Spleen (tissue), 13 donors: ENCODE data around the gene ALOX5AP. TPM values are rescaled to one million over a fixed set of nuclear protein-coding genes. Genes with fewer than 3 reads are reported as not detected.

Source experiments
- DNase-seq: peaks from one replicate; pipeline ENCODE4 v3.0.0-alpha.2; 2020
- H3K27ac ChIP-seq, 8 donors: fragments of 200-600 bp; sonication (generic) in 7 of 8; 1 replicate in 4 of 8; 2 replicates in 4 of 8; pipeline versions ENCODE4 v1.5.0 to v1.8.0; 2016 to 2021; ENCODE audit warnings: inconsistent platforms in 4 of 8, mild to moderate bottlenecking in 4 of 8, moderate library complexity in 1 of 8
- H3K27me3 ChIP-seq, 7 donors: fragments of 200-600 bp; sonication (generic) in 6 of 7; replicated peaks in 1 of 7; 1 replicate in 4 of 7; 2 replicates in 3 of 7; pipeline versions ENCODE4 v1.5.0 to v1.8.0; 2016 to 2021; ENCODE audit warnings: inconsistent platforms in 3 of 7, mild to moderate bottlenecking in 1 of 7
- H3K36me3 ChIP-seq, 6 donors: fragments of 200-600 bp; sonication (generic) in 5 of 6; 1 replicate in 4 of 6; 2 replicates in 2 of 6; pipeline versions ENCODE4 v1.5.0 to v1.8.0; 2016 to 2021; ENCODE audit warnings: inconsistent platforms in 2 of 6
- H3K4me1 ChIP-seq, 6 donors: fragments of 200-600 bp; sonication (generic) in 5 of 6; 1 replicate in 3 of 6; 2 replicates in 3 of 6; pipeline versions ENCODE4 v1.5.0 to v1.8.0; 2016 to 2021; ENCODE audit warnings: inconsistent platforms in 3 of 6
- H3K4me3 ChIP-seq, 8 donors: fragments of 200-600 bp; sonication (generic) in 7 of 8; 1 replicate in 4 of 8; 2 replicates in 4 of 8; pipeline versions ENCODE4 v1.5.0 to v1.8.0; 2016 to 2021; ENCODE audit warnings: inconsistent platforms in 4 of 8, mild to moderate bottlenecking in 4 of 8, moderate library complexity in 2 of 8
- H3K9me3 ChIP-seq, 8 donors: fragments of 200-600 bp; sonication (generic) in 7 of 8; 1 replicate in 4 of 8; 2 replicates in 4 of 8; pipeline versions ENCODE4 v1.5.0 to v1.8.0; 2016 to 2021; ENCODE audit warnings: inconsistent platforms in 4 of 8
- CTCF ChIP-seq, 11 experiments: fragments of 200-600 bp in 7 of 11; fragments of 450-650 bp in 4 of 11; sonication (generic) in 4 of 11; IDR thresholded peaks in 8 of 11; conservative IDR thresholded peaks in 3 of 11; 1 replicate in 7 of 11; 2 replicates in 4 of 11; pipeline versions ENCODE4 v1.4.0 to v1.8.0; 2016 to 2021; ENCODE audit warnings: antibody characterized with exemption in 11 of 11, inconsistent platforms in 4 of 11, mild to moderate bottlenecking in 1 of 11
- POLR2A ChIP-seq, 3 donors: fragments of 450-650 bp; IDR thresholded peaks; one replicate each; pipeline ENCODE4 v1.5.1; 2017; ENCODE audit warnings: antibody characterized with exemption in 3 of 3, mild to moderate bottlenecking in 1 of 3
- POLR2AphosphoS5 ChIP-seq, 3 donors: sonication (generic); formaldehyde crosslinking; IDR thresholded peaks; one replicate each; pipeline ENCODE4 v1.5.1; 2017; ENCODE audit warnings: antibody characterized with exemption in 3 of 3
- WGBS, 5 donors: extraction: QIAGEN DNeasy Blood & Tissue Kit in 3 of 5; methylation state at CpG; one replicate each; pipeline versions ENCODE4 v1.1.5 to v1.1.7; 2013 to 2018; 5-methylcytosine and 5-hydroxymethylcytosine counted together
- intact Hi-C: fragments of 100-400 bp; cut with DNase I; formaldehyde crosslinking; loops from one replicate; pipeline ENCODE4 v1.15.0; 2023; ENCODE audit warnings: low total_unique reads
- long read RNA-seq, 2 donors: transcript quantifications; one replicate each; lab custom pipeline, GENCODE V29; 2026
- polyA plus RNA-seq, 3 donors: library from polyadenylated mRNA; stranded (reverse); fragments of 200-250 nt; gene quantifications; one replicate each; pipeline ENCODE4 v1.2.1, GENCODE V29; 2013
- total RNA-seq, 7 donors: library from RNA; depleted of rRNA in 3 of 7; stranded (reverse); fragments of >200 nt in 3 of 7; fragmentation: NEBNext Ultra II Directional in 4 of 7; extraction: Animal tissue kit (Norgen Biotek cat#: 25700) in 4 of 7; gene quantifications; one replicate each; pipeline versions ENCODE4 v1.1.0 to v1.2.1, GENCODE V29; 2016 to 2021
- donor health status: healthy with polysubstance abuse.
- donor health status: DM: no; HTN: no; CAD: no; lungs with moderate emphysema.
- donor health status: DM: no; HTN: no; CAD: no.
- donor health status: Bipolar disorder and iron deficiency.
- donor health status: healthy.
- donor health status: DM: no; HTN: no; CAD: no.
- donor health status: DM: yes; HTN: yes; CAD: no.

The ALOX5AP gene
- 100 to 1,000 TPM in 4 of 7 donors, 10 to 100 TPM in 3; 43.7 to 268 (median 106) TPM for total RNA-seq
- polyA plus RNA-seq: 10 to 100 TPM; 36.8 to 58.5 (median 44.1) TPM
- long read RNA-seq, donor 1, transcript ALOX5AP-201 (5 exons, 904 nt): major isoform, 12 of 12 reads
- long read RNA-seq, donor 1, partial matches to known transcripts: 0 of 12 reads
- long read RNA-seq, donor 1, other reads (novel, unspliced or antisense): 0 of 12 reads
- long read RNA-seq, donor 2, transcript ALOX5AP-201 (5 exons, 904 nt): major isoform, 7 of 12 reads
- long read RNA-seq, donor 2, partial matches to known transcripts: 5 of 12 reads
- long read RNA-seq, donor 2, other reads (novel, unspliced or antisense): 0 of 12 reads

- TF ChIP-seq POLR2AphosphoS5 (IDR thresholded peaks at IDR 0.05): peak in 2 of 3 donors; percentile 41 to 92
- no peak for TF ChIP-seq CTCF (IDR thresholded peaks at IDR 0.05 in 8 of 11, conservative IDR thresholded peaks at IDR 0.05 in 3 of 11)
- TF ChIP-seq POLR2A (IDR thresholded peaks at IDR 0.05): peak in 2 of 3 donors; percentile 38 to 57
- Histone ChIP-seq H3K36me3 (no peaks in the 10 kb centered on the region), H3K27ac (peak within 1 kb of the TSS; percentile 22 to 93 (median 86)), H3K4me3 (peak within 1 kb of the TSS; percentile 5 to 68 (median 37)), H3K27me3 (peaks cover 0 to 6% (median 0%) of the 10 kb centered on the region in 7 donors), H3K9me3 (no peaks in the 10 kb centered on the region), H3K4me1 (peaks cover 13 to 80% (median 54%) of the 10 kb centered on the region in 6 donors)
- WGBS, 5 donors: 19 to 41% (median 31%) methylated on average over 6 of the region's 6 CpGs
- intact Hi-C loops: no loop called here
- DNase-seq: peak; percentile 84
Measured at GRCh38 chr13:30735025-30735871, at the start of gene ALOX5AP. Gene ALOX5AP, plus strand, starts transcription at chr13:30735543. Its CDS starts 63 bp downstream, at chr13:30735606.

- Histone ChIP-seq H3K36me3 (no peaks in the 10 kb centered on the region), H3K27ac (no peak overlapping the region), H3K9me3 (no peaks in the 10 kb centered on the region), H3K4me3 (no peak overlapping the region), H3K27me3 (no peaks in the 10 kb centered on the region), H3K4me1 (peaks cover 0 to 25% (median 16%) of the 10 kb centered on the region in 6 donors)
- no peak for TF ChIP-seq POLR2A (IDR thresholded peaks at IDR 0.05)
- no peak for TF ChIP-seq POLR2AphosphoS5 (IDR thresholded peaks at IDR 0.05)
- TF ChIP-seq CTCF (IDR thresholded peaks at IDR 0.05 in 8 of 11, conservative IDR thresholded peaks at IDR 0.05 in 3 of 11): no peak
- intact Hi-C loops: no loop called here
- 88 to 97% (median 91%) methylated on average over 2 of the region's 2 CpGs for WGBS, 5 donors
- no peak for DNase-seq
Measured at GRCh38 chr13:30685987-30686386, 49.4 kb upstream of the ALOX5AP start.

GRCh38 chr13:30687601-30688000 is 47.7 kb upstream of the ALOX5AP start:
- DNase-seq: no peak
- 74 to 96% (median 90%) methylated on average over 3 of the region's 3 CpGs for WGBS, 5 donors
- H3K9me3 ChIP-seq: no peaks in the 10 kb centered on the region
- peaks cover 0 to 19% (median 15%) of the 10 kb centered on the region in 6 donors for H3K4me1 ChIP-seq
- no peaks in the 10 kb centered on the region for H3K27me3 ChIP-seq
- intact Hi-C loops: no loop called here
- TF ChIP-seq CTCF (IDR thresholded peaks at IDR 0.05 in 8 of 11, conservative IDR thresholded peaks at IDR 0.05 in 3 of 11) (no peak), POLR2AphosphoS5 (IDR thresholded peaks at IDR 0.05) (no peak), POLR2A (IDR thresholded peaks at IDR 0.05) (no peak)
- H3K36me3 ChIP-seq: no peaks in the 10 kb centered on the region
- H3K4me3 ChIP-seq: no peak overlapping the region
- H3K27ac ChIP-seq: no peak overlapping the region
